GM18517 (cell line): Measurements from ENCODE around the gene C2orf15.
"Not testable (repeated sequence)": the region's sequence is repeated elsewhere in the genome, so short reads cannot be mapped to it uniquely, and the experiment has no call there.

ENCODE experiments used
- ATAC-seq: cut with Tn5 transposase; IDR thresholded peaks from one replicate; pipeline ENCODE4 v1.9.1; 2021; ENCODE audit warnings: mild to moderate bottlenecking, moderate library complexity; ENCODE audit not compliant: unreplicated experiment

Gene C2orf15

GRCh38 chr2:99141110-99142108 lies at the start of gene C2orf15:
C2orf15 (plus strand) TSS chr2:99141707; CDS start chr2:99150559, 8,852 bp downstream.
- peak; percentile 79 for ATAC-seq

- no peak for ATAC-seq
Measured at GRCh38 chr2:99096728-99097127, 44.8 kb upstream of the C2orf15 start.

GRCh38 chr2:99101697-99102096 lies 39.8 kb upstream of the C2orf15 start:
- ATAC-seq: no peak

- ATAC-seq: no peak
Measured at GRCh38 chr2:99104006-99104405, 37.5 kb upstream of the C2orf15 start.

- no peak for ATAC-seq
Measured at GRCh38 chr2:99106913-99107312, 34.6 kb upstream of the C2orf15 start.

GRCh38 chr2:99111236-99111635 lies 30.3 kb upstream of the C2orf15 start:
- no peak for ATAC-seq

- no peak for ATAC-seq
Measured at GRCh38 chr2:99111945-99112344, 29.6 kb upstream of the C2orf15 start.

- ATAC-seq: no peak
Measured at GRCh38 chr2:99112617-99113016, 28.9 kb upstream of the C2orf15 start.

- no peak for ATAC-seq
Measured at GRCh38 chr2:99127981-99128380, 13.5 kb upstream of the C2orf15 start.

- not testable (repeated sequence) for ATAC-seq
Measured at GRCh38 chr2:99135044-99135556, 6.4 kb upstream of the C2orf15 start.

GRCh38 chr2:99139003-99139402 lies 2.5 kb upstream of the C2orf15 start:
- ATAC-seq: no peak

GRCh38 chr2:99140056-99140859 lies 1.2 kb upstream of the C2orf15 start:
- ATAC-seq: no peak

- peak; percentile 30 for ATAC-seq
Measured at GRCh38 chr2:99140860-99141109, 722 bp upstream of the C2orf15 start.

GRCh38 chr2:99150706-99151105 lies 9.2 kb downstream of the C2orf15 start:
- ATAC-seq: no peak

- ATAC-seq: no peak
Measured at GRCh38 chr2:99152199-99152895, 10.8 kb downstream of the C2orf15 start.

- no peak for ATAC-seq
Measured at GRCh38 chr2:99153921-99154604, 12.6 kb downstream of the C2orf15 start.

GRCh38 chr2:99154643-99155536 lies 13.4 kb downstream of the C2orf15 start, which contains the start of the genes LIPT1 and TSGA10:
LIPT1 (plus strand) TSS chr2:99154967; CDS start chr2:99161958, 6,991 bp downstream.
TSGA10 (minus strand) TSS chr2:99154942; CDS start chr2:99109439, 45,503 bp downstream.
- ATAC-seq: peak; percentile 93

GRCh38 chr2:99156891-99157290 lies 15.4 kb downstream of the C2orf15 start:
- no peak for ATAC-seq

GRCh38 chr2:99158599-99158998 lies 17.1 kb downstream of the C2orf15 start:
- no peak for ATAC-seq
